ENCODE results near the gene PHETA1.

The PHETA1 gene

GRCh38 chr12:111368788-111369495 is at the start of gene PHETA1:
Gene PHETA1 (minus strand): TSS chr12:111369095. CDS start chr12:111363427, 5,668 bp downstream.
- DNase-seq: peak; percentile 81

DNA sequence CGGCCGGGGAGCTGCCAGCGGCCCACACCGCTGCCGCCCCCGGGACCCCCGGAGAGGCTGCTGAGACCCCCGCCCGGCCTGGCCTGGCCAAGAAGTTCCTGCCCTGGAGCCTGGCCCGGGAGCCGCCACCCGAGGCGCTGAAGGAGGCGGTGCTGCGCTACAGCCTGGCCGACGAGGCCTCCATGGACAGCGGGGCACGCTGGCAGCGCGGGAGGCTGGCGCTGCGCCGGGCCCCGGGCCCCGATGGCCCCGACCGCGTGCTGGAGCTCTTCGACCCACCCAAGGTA is 49.6 kb upstream of the PHETA1 start:
- DNase-seq: no peak

GRCh38 chr12:111417784-111418593 is 49.1 kb upstream of the PHETA1 start:
- DNase-seq: no peak

- no peak for DNase-seq
Observed at GRCh38 chr12:111417290-111417689, 48.4 kb upstream of the PHETA1 start.

GRCh38 chr12:111414711-111415252 is 45.9 kb upstream of the PHETA1 start:
- no peak for DNase-seq

DNA sequence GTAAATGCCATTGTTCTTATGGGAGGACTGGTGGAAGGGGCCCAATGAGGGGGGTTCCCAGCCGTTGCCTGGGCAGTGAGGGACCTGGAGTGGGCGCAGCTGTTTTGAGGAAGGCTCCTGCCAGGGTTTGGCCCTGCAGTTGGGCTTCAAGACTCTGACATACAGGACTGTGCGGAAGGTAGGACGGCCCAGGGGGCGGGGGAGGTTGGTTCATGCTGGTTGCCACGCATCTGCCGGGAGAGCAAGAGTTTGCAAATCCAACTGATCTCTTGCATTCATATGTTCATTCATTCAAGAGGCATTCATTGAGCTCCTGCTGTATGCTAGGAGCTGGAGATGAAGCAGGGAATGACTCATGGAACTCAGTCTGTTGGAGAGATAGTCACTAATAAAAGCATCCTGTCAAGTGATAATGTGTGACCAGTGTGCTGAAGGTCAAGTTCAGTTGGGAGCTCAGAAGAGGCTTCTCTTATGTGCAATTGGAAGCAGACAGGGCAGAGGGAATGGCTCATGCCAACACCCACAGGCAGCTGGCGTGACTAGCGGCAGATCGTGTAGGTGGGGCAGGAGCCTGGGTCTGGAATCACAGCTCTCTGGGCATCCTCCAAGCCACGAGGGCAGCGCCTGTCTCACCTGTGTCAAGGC is 44.7 kb upstream of the PHETA1 start:
- DNase-seq: no peak

DNA sequence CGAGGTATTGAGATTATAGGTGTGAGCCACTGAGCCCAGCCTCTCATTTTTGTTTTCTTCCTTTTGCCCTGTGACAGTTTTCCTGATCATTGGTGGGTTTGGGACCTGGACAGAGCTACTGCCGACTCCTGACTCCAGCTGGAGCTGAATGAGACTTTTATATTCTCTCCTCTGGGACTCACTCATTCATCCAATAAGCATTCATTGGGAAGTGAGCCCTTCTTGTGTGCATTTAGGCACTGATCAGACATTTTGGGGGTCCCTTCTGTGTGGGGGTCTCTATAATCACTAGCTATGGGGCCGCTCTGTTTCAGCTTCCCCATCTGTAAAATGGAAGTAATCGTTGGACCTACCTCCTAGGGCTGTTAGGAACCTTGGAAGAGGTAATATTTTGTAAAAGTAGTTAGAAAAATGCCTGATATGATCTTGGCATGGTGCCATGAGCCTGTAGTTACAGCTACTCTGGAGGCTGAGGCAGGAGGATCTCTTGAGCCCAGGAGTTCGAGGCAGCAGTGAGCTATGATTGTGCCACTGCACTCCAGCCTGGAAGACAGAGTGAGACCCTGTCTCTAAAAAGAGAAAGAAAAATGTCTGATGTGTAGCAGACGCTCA is 44.0 kb upstream of the PHETA1 start:
- no peak for DNase-seq

GRCh38 chr12:111412007-111412829 is 43.3 kb upstream of the PHETA1 start:
- no peak for DNase-seq

GRCh38 chr12:111411185-111411764 is 42.4 kb upstream of the PHETA1 start:
- DNase-seq: no peak

- DNase-seq: no peak
Observed at GRCh38 chr12:111410431-111411184, 41.7 kb upstream of the PHETA1 start.

DNA sequence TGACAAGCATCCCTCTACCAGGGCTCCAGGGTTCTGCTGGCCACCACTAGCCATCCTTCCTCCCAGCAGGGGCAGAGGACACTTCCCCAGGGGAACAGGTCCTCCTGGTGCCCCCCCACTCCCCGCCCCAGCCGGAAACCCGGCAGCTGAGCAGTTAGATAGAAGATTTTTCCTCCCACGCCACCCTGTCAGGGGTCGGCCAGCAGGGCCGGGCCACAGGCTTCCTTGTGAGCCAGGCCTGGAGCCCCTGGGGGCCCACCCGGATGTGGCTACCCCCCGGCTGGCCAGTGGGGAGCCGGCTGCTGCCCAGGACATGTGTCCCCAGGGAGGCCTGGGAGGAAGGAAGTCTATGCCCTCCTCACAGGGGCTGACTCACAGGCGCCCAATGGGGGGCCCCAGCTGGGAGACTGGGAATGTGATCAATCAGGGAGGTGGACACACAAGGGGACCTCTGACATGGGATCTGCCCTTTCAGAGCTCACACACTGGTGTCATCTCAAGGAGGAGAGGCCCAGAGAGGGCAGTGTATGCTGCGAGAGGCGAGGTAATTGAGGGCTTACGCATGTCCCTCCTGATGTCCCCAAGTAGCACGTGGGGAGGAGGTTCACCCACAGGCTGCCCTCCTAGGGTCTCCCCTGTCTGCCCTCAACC is 41.0 kb upstream of the PHETA1 start:
- no peak for DNase-seq

DNA sequence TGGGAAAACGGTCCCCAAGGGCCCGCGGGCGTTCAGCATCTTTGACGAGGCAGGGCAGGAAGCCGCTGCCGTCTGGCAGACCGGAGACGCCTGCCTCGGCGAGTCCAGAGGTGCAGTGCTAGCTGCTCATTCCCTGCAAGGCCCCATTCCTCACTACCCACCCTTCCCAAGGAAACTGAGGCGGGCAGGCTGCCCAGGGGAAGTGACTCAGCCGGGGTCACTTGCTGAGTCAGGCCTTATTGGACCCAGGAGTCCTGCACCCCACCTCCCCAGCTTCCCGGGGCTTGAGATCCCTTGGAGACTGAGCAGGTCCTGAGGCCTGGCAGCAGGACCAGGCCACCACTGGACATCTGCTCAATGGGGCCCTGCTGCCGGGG is 40.5 kb upstream of the PHETA1 start:
- DNase-seq: no peak

DNA sequence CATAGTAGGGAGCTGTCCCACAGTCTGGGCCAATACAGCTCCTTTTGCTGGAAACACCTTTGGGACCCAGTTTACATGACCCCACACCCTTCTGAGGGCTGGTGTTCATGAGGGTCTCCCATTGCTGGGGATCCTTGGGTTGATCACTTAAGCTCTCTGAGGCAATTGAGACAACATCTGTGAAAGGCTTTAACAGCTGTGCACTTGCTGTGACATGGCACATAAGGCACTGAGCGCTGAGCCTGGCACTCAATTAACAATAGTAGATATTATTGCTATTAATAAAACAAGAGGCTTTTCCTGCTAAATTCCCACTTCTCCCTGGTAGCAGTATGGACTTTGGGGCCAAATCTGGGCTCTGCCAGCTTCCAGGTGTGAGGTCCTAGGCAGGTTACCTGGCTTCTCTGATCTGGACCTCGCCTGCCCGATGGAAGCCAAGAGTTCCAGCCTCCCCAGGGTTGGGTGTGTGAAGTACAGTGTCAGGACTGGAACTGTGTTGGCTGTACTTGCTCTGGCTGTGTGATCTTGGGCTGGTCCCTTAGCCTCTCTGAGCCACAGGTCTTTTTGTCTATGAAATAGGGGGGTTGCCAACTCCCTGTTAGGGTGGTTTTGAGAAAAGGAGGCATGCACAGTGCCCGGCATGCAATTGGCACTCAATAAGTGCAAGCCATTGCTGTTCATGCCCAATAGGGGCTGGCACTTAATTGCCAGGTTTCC is 39.9 kb upstream of the PHETA1 start:
- DNase-seq: no peak

- no peak for DNase-seq
Observed at GRCh38 chr12:111408116-111408440, 39.2 kb upstream of the PHETA1 start.

DNA sequence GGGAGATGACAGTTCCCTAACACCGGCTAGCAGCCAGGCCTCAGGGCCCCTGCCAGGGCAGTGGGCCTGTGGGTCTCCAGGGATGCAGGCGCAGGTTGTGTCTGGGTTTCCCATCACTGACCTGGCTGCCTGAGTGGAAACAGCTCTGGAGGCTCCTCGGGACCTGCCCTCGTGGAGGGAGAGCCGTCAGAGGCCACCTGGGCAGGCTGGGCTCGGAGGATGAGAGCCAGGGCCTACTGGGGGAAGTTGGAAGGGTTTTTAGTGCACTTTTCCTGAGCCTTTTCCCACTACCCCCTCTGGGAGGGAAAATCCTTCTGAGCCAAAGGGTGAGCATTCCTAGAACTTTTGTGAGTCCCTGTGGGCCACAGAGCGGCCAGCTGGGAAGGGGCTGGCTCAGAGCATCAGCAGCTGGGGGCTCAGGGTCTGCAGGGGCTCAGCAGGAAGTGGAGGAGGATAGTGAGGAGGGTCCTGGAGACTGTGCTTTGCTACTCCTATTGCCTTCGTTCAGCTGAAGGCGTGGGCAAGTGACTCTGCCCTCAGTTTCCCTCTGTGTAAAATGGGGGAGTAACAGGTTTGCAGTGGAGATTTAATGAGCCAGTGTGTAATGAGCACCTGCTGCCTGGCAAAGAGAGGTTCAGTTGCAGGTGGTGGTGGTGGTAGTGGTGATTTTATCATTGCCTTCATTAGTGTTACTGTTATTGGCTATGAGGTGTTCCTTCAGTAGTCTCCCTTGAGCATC is 38.7 kb upstream of the PHETA1 start:
- no peak for DNase-seq

DNA sequence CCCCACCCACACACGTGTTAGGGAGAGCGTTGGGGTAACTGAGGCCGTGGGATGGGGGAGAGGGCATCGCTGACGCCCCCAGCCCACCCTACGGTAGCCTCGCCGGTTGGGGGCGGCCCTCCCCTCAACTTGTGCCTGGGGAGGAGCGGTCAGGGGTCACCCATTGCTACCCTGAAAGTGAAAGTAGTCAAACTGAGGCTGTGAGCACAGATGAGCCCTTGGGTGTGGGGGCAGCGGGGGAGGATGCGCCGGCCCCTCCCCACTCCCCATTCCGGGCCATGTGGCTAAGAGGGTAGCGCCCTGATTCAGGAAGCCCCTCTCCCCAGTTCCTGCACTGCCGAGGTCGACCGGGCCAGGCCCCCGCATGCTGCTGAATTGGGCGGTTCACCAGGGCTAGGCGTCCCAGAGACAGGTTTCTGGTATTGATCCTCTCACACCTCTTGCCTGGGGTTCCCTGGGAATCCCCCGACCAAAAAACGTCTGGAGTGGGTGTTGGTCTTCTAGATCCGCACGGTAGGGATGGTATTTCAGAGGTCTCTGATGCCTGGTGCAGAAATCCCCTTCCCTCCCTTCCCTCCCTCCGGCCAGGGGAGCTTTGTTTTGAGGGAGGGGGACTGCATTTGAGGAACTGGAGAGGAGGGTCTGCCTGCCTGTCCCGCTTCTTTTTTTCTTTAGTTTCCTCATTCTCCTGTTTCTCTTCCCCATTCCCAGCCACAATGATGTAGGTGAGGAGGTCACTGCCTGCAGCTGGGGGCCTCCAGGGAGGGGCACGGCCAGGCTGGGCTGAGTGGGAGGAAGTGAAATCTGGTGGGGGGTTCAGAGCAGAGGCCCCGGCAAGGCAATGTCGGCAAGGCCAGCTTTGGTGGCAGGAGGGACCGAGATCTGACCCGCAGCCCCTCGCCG is 37.8 kb upstream of the PHETA1 start:
- no peak for DNase-seq

- DNase-seq: no peak
Observed at GRCh38 chr12:111405859-111406473, 37.1 kb upstream of the PHETA1 start, which contains the start of gene SH2B3. Gene SH2B3 (plus strand): TSS chr12:111405923. CDS start chr12:111418146, 12,223 bp downstream.
